ENCODE data around the gene CADM3.

GRCh38 chr1:159172614-159173291 lies 1.3 kb downstream of the CADM3 start:
- TF ChIP-seq CTCF (IDR thresholded peaks at IDR 0.05) (no peak), EZH2 (IDR thresholded peaks at IDR 0.05) (no peak), EZH2phosphoT487 (IDR thresholded peaks at IDR 0.05) (no peak)

Measured in neural progenitor cell (in vitro differentiated cells).